ENCODE measurements around the gene LCNL1.

The LCNL1 gene

DNA sequence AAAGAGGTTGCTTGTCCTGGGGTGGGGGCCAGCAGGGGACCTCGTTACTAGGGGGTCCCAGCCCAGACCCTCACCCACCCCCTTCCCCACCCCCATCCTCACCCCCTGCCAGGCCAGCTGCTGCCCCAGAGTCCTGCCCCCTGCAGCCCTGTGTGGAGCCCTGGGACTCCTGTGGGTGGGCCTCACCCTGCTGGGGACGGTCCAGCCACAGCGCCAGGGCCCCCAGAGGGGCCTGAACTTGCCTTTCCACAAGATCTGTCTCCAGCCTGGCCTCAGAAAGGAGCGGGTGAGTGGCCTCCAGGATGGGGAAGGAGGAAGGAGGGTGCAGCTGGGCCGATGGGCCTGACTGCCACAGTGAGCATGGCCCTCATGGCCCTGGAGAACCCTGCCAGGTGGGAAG, 13.0 kb upstream of the LCNL1 start:
- TF ChIP-seq, protein P1, sequence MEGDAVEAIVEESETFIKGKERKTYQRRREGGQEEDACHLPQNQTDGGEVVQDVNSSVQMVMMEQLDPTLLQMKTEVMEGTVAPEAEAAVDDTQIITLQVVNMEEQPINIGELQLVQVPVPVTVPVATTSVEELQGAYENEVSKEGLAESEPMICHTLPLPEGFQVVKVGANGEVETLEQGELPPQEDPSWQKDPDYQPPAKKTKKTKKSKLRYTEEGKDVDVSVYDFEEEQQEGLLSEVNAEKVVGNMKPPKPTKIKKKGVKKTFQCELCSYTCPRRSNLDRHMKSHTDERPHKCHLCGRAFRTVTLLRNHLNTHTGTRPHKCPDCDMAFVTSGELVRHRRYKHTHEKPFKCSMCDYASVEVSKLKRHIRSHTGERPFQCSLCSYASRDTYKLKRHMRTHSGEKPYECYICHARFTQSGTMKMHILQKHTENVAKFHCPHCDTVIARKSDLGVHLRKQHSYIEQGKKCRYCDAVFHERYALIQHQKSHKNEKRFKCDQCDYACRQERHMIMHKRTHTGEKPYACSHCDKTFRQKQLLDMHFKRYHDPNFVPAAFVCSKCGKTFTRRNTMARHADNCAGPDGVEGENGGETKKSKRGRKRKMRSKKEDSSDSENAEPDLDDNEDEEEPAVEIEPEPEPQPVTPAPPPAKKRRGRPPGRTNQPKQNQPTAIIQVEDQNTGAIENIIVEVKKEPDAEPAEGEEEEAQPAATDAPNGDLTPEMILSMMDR (IDR thresholded peaks at IDR 0.05; ENCODE audit: unreplicated experiment in 3 of 3), result no peak
- H3K9me3 Mint-ChIP-seq, result no peaks in the 10 kb centered on the region
- peaks cover 6% of the 10 kb centered on the region for H3K27me3 Mint-ChIP-seq (ENCODE audit: low read depth)
- peaks cover 5% of the 10 kb centered on the region for H3K4me1 Mint-ChIP-seq
- no peaks in the 10 kb centered on the region for H3K36me3 Mint-ChIP-seq (ENCODE audit: low read depth)
- H3K27ac Mint-ChIP-seq, result no peak overlapping the region
- H3K4me3 Mint-ChIP-seq, result no peak overlapping the region

DNA sequence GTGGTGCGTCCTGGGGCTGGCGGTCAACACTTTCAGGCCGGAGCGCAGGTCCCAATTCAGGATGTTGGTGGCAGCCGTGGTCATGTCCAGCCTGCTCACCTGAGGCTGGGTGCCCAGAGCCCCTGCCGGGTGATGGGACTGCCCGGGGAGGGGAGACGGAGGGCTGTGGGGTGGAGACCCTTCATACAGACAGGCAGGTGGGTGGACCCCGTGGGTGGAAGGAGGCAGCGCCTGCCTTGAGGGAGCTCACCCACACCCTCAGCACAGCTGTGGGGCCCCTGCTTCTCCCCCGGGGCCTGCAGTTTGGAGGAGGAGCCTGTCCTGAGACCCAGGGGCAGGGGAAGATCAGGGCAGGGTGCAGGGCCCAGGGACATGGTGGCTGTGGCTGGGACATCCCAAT, 12.4 kb upstream of the LCNL1 start:
- Mint-ChIP-seq H3K4me1 (peaks cover 5% of the 10 kb centered on the region), H3K36me3 (ENCODE audit: low read depth) (no peaks in the 10 kb centered on the region)

DNA sequence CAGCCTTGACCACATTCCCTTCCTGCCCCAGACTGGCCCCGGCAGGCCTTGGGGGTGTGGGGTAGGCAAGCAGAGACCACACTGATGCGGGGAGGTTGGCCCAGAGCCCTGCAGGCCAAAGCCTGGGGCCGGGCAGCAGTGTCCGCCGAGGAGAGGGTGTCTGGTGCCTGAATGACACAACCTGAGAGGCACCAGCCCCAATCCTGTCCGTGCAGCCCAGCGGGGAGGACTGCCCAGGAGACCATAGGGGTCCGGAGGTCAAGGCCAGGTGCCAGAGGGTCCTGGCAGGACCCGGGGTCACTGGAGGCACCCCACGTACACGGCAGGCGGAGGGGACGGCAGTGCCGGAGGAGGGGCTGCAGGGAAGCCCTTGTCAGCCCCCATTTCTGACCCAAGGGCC, 11.0 kb upstream of the LCNL1 start:
- no peaks in the 10 kb centered on the region for H3K27me3 Mint-ChIP-seq (ENCODE audit: low read depth)
- H3K9me3 Mint-ChIP-seq, result no peaks in the 10 kb centered on the region
- no peak overlapping the region for H3K4me3 Mint-ChIP-seq
- no peaks in the 10 kb centered on the region for H3K4me1 Mint-ChIP-seq
- TF ChIP-seq, protein P1 (IDR thresholded peaks at IDR 0.05; ENCODE audit: unreplicated experiment in 3 of 3), result no peak
- no peaks in the 10 kb centered on the region for H3K36me3 Mint-ChIP-seq (ENCODE audit: low read depth)
- H3K27ac Mint-ChIP-seq, result no peak overlapping the region

More for the DNA sequence above, 12.4 kb upstream of the LCNL1 start:
- Mint-ChIP-seq H3K27ac (no peak overlapping the region), H3K4me3 (no peak overlapping the region), H3K27me3 (ENCODE audit: low read depth) (peaks cover 6% of the 10 kb centered on the region), H3K9me3 (no peaks in the 10 kb centered on the region)
- TF ChIP-seq, protein P1 (IDR thresholded peaks at IDR 0.05; ENCODE audit: unreplicated experiment in 3 of 3), result no peak

DNA sequence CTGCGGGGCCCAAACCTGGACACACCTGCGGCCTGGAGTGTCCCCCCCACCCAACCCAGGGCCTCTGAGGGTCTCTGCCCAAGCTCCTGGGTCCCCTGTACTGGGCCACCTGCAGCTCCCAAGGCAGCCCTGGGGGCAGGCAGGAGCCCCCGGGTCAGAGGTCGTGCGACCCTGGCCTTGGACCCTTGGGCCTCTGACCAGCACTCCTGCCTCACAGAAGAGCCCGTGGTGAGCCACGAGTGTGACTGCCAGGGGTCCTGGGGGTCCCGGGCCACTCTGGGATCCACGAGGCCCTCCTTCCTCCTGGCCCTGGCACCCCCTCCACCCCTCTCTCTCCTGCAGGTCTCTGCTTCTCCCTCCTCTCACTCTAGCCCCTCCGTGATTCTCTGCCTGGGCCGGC, 10.5 kb upstream of the LCNL1 start:
- TF ChIP-seq, protein P1 (IDR thresholded peaks at IDR 0.05; ENCODE audit: unreplicated experiment in 3 of 3), result no peak
- Mint-ChIP-seq H3K4me1 (no peaks in the 10 kb centered on the region), H3K27me3 (ENCODE audit: low read depth) (no peaks in the 10 kb centered on the region), H3K9me3 (no peaks in the 10 kb centered on the region), H3K27ac (no peak overlapping the region), H3K4me3 (no peak overlapping the region), H3K36me3 (ENCODE audit: low read depth) (no peaks in the 10 kb centered on the region)

DNA sequence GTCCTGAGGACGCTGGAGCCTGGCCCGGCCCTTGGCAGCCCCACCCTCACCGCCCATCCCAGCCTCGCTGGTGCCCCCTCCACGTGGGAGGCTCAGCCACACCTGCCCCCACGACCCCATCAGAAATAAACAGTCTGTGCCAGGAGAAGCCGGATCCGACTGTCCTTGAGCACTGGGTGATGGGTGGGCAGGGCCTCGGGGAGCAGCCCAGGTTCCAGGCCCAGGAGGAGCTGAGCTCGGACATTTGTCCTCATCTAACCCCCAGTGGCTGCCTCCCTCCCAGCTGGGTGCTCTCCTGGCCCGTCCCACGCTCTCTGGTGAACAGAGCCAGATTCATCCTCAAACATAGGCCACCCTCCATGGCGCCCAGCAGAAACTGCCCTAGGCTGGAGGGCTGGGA, 10.1 kb upstream of the LCNL1 start:
- H3K27ac Mint-ChIP-seq, result no peak overlapping the region
- no peak overlapping the region for H3K4me3 Mint-ChIP-seq
- TF ChIP-seq, protein P1 (IDR thresholded peaks at IDR 0.05; ENCODE audit: unreplicated experiment in 3 of 3), result no peak
- no peaks in the 10 kb centered on the region for H3K36me3 Mint-ChIP-seq (ENCODE audit: low read depth)
- H3K27me3 Mint-ChIP-seq (ENCODE audit: low read depth), result no peaks in the 10 kb centered on the region
- H3K4me1 Mint-ChIP-seq, result no peaks in the 10 kb centered on the region
- no peaks in the 10 kb centered on the region for H3K9me3 Mint-ChIP-seq
